Adrenal gland (tissue), 12 donors: ENCODE results near the gene CA9. TPM values are rescaled to one million over a fixed set of nuclear protein-coding genes. Genes with fewer than 3 reads are reported as not detected.

Experiments
- DNase-seq, 7 donors: peaks; one replicate each; pipeline ENCODE4 v3.0.0-alpha.2; 2019 to 2020
- H3K27ac ChIP-seq, 5 donors: fragments of 200-600 bp; sonication (generic) in 4 of 5; 1 replicate in 3 of 5; 2 replicates in 2 of 5; pipeline versions ENCODE4 v1.5.1 to v1.8.0; 2016 to 2020; ENCODE audit warnings: mild to moderate bottlenecking in 1 of 5
- H3K27me3 ChIP-seq: fragments of 200-600 bp; 2 replicates; pipeline ENCODE4 v1.8.0; 2021
- H3K36me3 ChIP-seq, 2 donors: fragments of 200-600 bp; replicated peaks in 1 of 2; 1 replicate in 1 of 2; 2 replicates in 1 of 2; pipeline versions ENCODE4 v1.5.1 to v1.8.0; 2018 to 2022
- H3K4me1 ChIP-seq, 2 donors: fragments of 200-600 bp; replicated peaks in 1 of 2; 1 replicate in 1 of 2; 2 replicates in 1 of 2; pipeline versions ENCODE4 v1.5.1 to v1.8.0; 2018 to 2021
- H3K4me3 ChIP-seq, 4 donors: fragments of 200-600 bp; sonication (generic) in 3 of 4; one replicate each; pipeline ENCODE4 v1.5.1; 2016 to 2018
- H3K9me3 ChIP-seq, 3 donors: fragments of 200-600 bp; sonication (generic) in 1 of 3; replicated peaks in 1 of 3; 1 replicate in 2 of 3; 2 replicates in 1 of 3; pipeline versions ENCODE4 v1.5.1 to v1.8.0; 2016 to 2021
- CTCF ChIP-seq, 6 experiments: fragments of 450-650 bp in 4 of 6; fragments of 200-600 bp in 2 of 6; sonication (generic) in 1 of 6; IDR thresholded peaks; 1 replicate in 5 of 6; 2 replicates in 1 of 6; pipeline versions ENCODE4 v1.5.1 to v1.8.0; 2016 to 2021; ENCODE audit warnings: antibody characterized with exemption in 6 of 6, mild to moderate bottlenecking in 2 of 6, moderate library complexity in 1 of 6
- POLR2A ChIP-seq, 2 donors: fragments of 450-650 bp; IDR thresholded peaks; one replicate each; pipeline ENCODE4 v1.6.1; 2017; ENCODE audit warnings: antibody characterized with exemption in 2 of 2, mild to moderate bottlenecking in 2 of 2, moderate library complexity in 1 of 2
- WGBS, 4 donors: extraction: QIAGEN DNeasy Blood & Tissue Kit in 2 of 4; methylation state at CpG; one replicate each; pipeline versions ENCODE4 v1.1.5 to v1.1.7; 2013 to 2017; 5-methylcytosine and 5-hydroxymethylcytosine counted together
- intact Hi-C, 2 donors: fragments of 100-400 bp; cut with DNase I; formaldehyde crosslinking; loops; one replicate each; pipeline versions ENCODE4 v1.14.1 to v1.15.0; 2022 to 2023
- polyA plus RNA-seq, 3 donors: library from polyadenylated mRNA; stranded (reverse); fragments of 200-250 nt in 2 of 3; fragments of 350-450 nt in 1 of 3; fragmentation: Illumina TruSeq in 1 of 3; extraction: RNeasy Lipid Tissue Mini Kit (QIAGEN cat#74804) in 1 of 3; gene quantifications; one replicate each; pipeline ENCODE4 v1.2.3, GENCODE V29; 2013 to 2014
- total RNA-seq, 9 donors: library from RNA; depleted of rRNA in 4 of 9; stranded (reverse); fragments of >200 nt in 4 of 9; fragments of 120-200 nt in 1 of 9; fragmentation: NEBNext Ultra II Directional in 1 of 9; extraction: Animal tissue kit (Norgen Biotek cat#: 25700) in 1 of 9; gene quantifications; one replicate each; pipeline versions ENCODE4 v1.1.0 to v1.2.4, GENCODE V29; 2013 to 2023
- donor health status: healthy with polysubstance abuse.
- donor health status: Bipolar disorder and iron deficiency.
- donor health status: DM: yes; HTN: yes; CAD: no.
- donor health status: DM: no; HTN: no; CAD: no.
- donor health status: DM: no; HTN: no; CAD: no.
- donor health status: DM: yes; HTN: yes; CAD: no.

CA9 gene
- total and polyA plus RNA-seq, 12 donors: 0.28 to 13.7 (median 1.4) TPM

- peaks cover 6 to 31% of the 10 kb centered on the region in 2 donors for H3K4me1 ChIP-seq
- no peaks in the 10 kb centered on the region for H3K27me3 ChIP-seq
- peak overlapping the region in 1 of 4 donors; percentile 78 for H3K4me3 ChIP-seq
- H3K9me3 ChIP-seq: no peaks in the 10 kb centered on the region
- DNase-seq: peak in 2 of 7 donors; percentile 16 to 28
- 62 to 75% (median 64%) methylated on average over 3 of the region's 3 CpGs for WGBS, 4 donors
- H3K36me3 ChIP-seq: peaks cover 0 to 4% of the 10 kb centered on the region in 2 donors
- H3K27ac ChIP-seq: peak overlapping the region in 4 of 5 donors; percentile 88 to 97 (median 96)
- intact Hi-C loops: no loop called here
- no peak for TF ChIP-seq CTCF (IDR thresholded peaks at IDR 0.05)
- no peak for TF ChIP-seq POLR2A (IDR thresholded peaks at IDR 0.05)
Measured at GRCh38 chr9:35659340-35659739, 14.4 kb upstream of the CA9 start.

GRCh38 chr9:35660966-35661415 is 12.7 kb upstream of the CA9 start:
- intact Hi-C loops: loop anchor here in 1 of 2 donors (5.0 kb wide), 2 partner anchors 36 to 71 kb away; partner anchors contain the start of genes CREB3 and TLN1
- peak in 5 of 7 donors; percentile 55 to 72 (median 56) for DNase-seq
- TF ChIP-seq POLR2A (IDR thresholded peaks at IDR 0.05) (no peak), CTCF (IDR thresholded peaks at IDR 0.05) (peak; percentile 38 to 58 (median 50))
- Histone ChIP-seq H3K4me1 (peaks cover 18 to 44% of the 10 kb centered on the region in 2 donors), H3K36me3 (peaks cover 0 to 4% of the 10 kb centered on the region in 2 donors), H3K27me3 (no peaks in the 10 kb centered on the region), H3K27ac (peak overlapping the region in 3 of 5 donors; percentile 36 to 97 (median 74)), H3K4me3 (no peak overlapping the region), H3K9me3 (no peaks in the 10 kb centered on the region)
- 28 to 39% (median 33%) methylated on average over 9 of the region's 9 CpGs for WGBS, 4 donors

GRCh38 chr9:35661756-35662350 is 11.9 kb upstream of the CA9 start:
- peaks cover 18 to 45% of the 10 kb centered on the region in 2 donors for H3K4me1 ChIP-seq
- no peak for DNase-seq
- no peaks in the 10 kb centered on the region for H3K9me3 ChIP-seq
- H3K27ac ChIP-seq: peak overlapping the region in 3 of 5 donors; percentile 36 to 97 (median 59)
- H3K36me3 ChIP-seq: peaks cover 0 to 4% of the 10 kb centered on the region in 2 donors
- WGBS, 4 donors: 18 to 73% (median 63%) methylated on average over 1 to 3 of the region's 3 CpGs
- H3K27me3 ChIP-seq: no peaks in the 10 kb centered on the region
- TF ChIP-seq CTCF (IDR thresholded peaks at IDR 0.05) (no peak), POLR2A (IDR thresholded peaks at IDR 0.05) (no peak)
- intact Hi-C loops: loop anchor here in 1 of 2 donors (5.0 kb wide), 2 partner anchors 35 to 70 kb away; partner anchors contain the start of genes CREB3 and TLN1
- H3K4me3 ChIP-seq: no peak overlapping the region

- H3K27me3 ChIP-seq: no peaks in the 10 kb centered on the region
- no peak for TF ChIP-seq CTCF (IDR thresholded peaks at IDR 0.05)
- no peak for TF ChIP-seq POLR2A (IDR thresholded peaks at IDR 0.05)
- H3K4me1 ChIP-seq: peaks cover 13 to 41% of the 10 kb centered on the region in 2 donors
- 87 to 95% (median 93%) methylated on average over 7 of the region's 7 CpGs for WGBS, 4 donors
- no peak overlapping the region for H3K4me3 ChIP-seq
- H3K36me3 ChIP-seq: peaks cover 0 to 4% of the 10 kb centered on the region in 2 donors
- DNase-seq: no peak
- H3K27ac ChIP-seq: peak overlapping the region in 1 of 5 donors; percentile 97
- no peaks in the 10 kb centered on the region for H3K9me3 ChIP-seq
- intact Hi-C loops: loop anchor here in 1 of 2 donors (5.0 kb wide), 2 partner anchors 35 to 70 kb away; partner anchors contain the start of genes CREB3 and TLN1
Measured at GRCh38 chr9:35662437-35662836, 11.3 kb upstream of the CA9 start.
